ENCODE measurements around the gene PCCA. TPM values are rescaled to one million over a fixed set of nuclear protein-coding genes. Genes with fewer than 3 reads are reported as not detected.
A peak's percentile ranks its signal among the peaks of the same experiment; 100 is the strongest.

PCCA gene
- total and polyA plus RNA-seq, 2 donors (not counting 1 experiment from before 2014, with no cell fraction given), result 11.2 to 73.0 TPM

GRCh38 chr13:100564444-100565223 is 475.7 kb downstream of the PCCA start:
- Histone ChIP-seq H3K4me3 (replicated peaks in 1 of 4; ENCODE audit: control extremely low read depth in 1 of 4, insufficient read depth in 1 of 4, low read depth in 3 of 4, low read length in 4 of 4) (no peak overlapping the region), H3K9me3 (ENCODE audit: control insufficient read depth, insufficient read depth, low read depth, low read length) (no peaks in the 10 kb centered on the region), H3K27me3 (ENCODE audit: control insufficient read depth, insufficient read depth, low read length) (no peaks in the 10 kb centered on the region), H3K4me1 (ENCODE audit: control insufficient read depth, extremely low read depth, insufficient read depth, low read length) (no peaks in the 10 kb centered on the region), H4K20me1 (ENCODE audit: control insufficient read depth, extremely low read depth, insufficient read depth, low read length) (no peaks in the 10 kb centered on the region), H3K4me2 (ENCODE audit: extremely low read depth, insufficient read depth, low read length) (no peak overlapping the region), H3K9ac (ENCODE audit: insufficient read depth, low read length) (no peak overlapping the region), H3K27ac (ENCODE audit: insufficient read depth, low read length) (no peak overlapping the region), H3K79me2 (ENCODE audit: control insufficient read depth, insufficient read depth, low read length) (no peaks in the 10 kb centered on the region), H3K36me3 (ENCODE audit: control insufficient read depth, insufficient read depth, low read length) (no peaks in the 10 kb centered on the region), H2AFZ (ENCODE audit: low read length) (no peak overlapping the region)
- TF ChIP-seq CTCF (conservative IDR thresholded peaks at IDR 0.05 in 1 of 2, IDR thresholded peaks at IDR 0.05 in 1 of 2; ENCODE audit: low read depth in 1 of 2, low read length in 2 of 2), result no peak
- no peak for TF ChIP-seq EZH2 (IDR thresholded peaks at IDR 0.05; ENCODE audit: low read length, missing control alignments)
- DNase-seq (ENCODE audit: low read depth in 2 of 2), result no peak

- Histone ChIP-seq H3K27me3 (ENCODE audit: control insufficient read depth, insufficient read depth, low read length) (no peaks in the 10 kb centered on the region), H4K20me1 (ENCODE audit: control insufficient read depth, extremely low read depth, insufficient read depth, low read length) (no peaks in the 10 kb centered on the region), H3K4me1 (ENCODE audit: control insufficient read depth, extremely low read depth, insufficient read depth, low read length) (no peaks in the 10 kb centered on the region), H3K9ac (ENCODE audit: insufficient read depth, low read length) (no peak overlapping the region), H2AFZ (ENCODE audit: low read length) (no peak overlapping the region), H3K4me2 (ENCODE audit: extremely low read depth, insufficient read depth, low read length) (no peak overlapping the region), H3K36me3 (ENCODE audit: control insufficient read depth, insufficient read depth, low read length) (no peaks in the 10 kb centered on the region), H3K4me3 (replicated peaks in 1 of 4; ENCODE audit: control extremely low read depth in 1 of 4, insufficient read depth in 1 of 4, low read depth in 3 of 4, low read length in 4 of 4) (no peak overlapping the region), H3K79me2 (ENCODE audit: control insufficient read depth, insufficient read depth, low read length) (no peaks in the 10 kb centered on the region), H3K27ac (ENCODE audit: insufficient read depth, low read length) (no peak overlapping the region), H3K9me3 (ENCODE audit: control insufficient read depth, insufficient read depth, low read depth, low read length) (no peaks in the 10 kb centered on the region)
- TF ChIP-seq CTCF (conservative IDR thresholded peaks at IDR 0.05 in 1 of 2, IDR thresholded peaks at IDR 0.05 in 1 of 2; ENCODE audit: low read depth in 1 of 2, low read length in 2 of 2), result no peak
- TF ChIP-seq EZH2 (IDR thresholded peaks at IDR 0.05; ENCODE audit: low read length, missing control alignments), result no peak
- DNase-seq (ENCODE audit: low read depth in 2 of 2), result no peak
Observed at GRCh38 chr13:100565286-100565685, 476.4 kb downstream of the PCCA start.

GRCh38 chr13:100566543-100566942 is 477.6 kb downstream of the PCCA start:
- Histone ChIP-seq H3K27me3 (ENCODE audit: control insufficient read depth, insufficient read depth, low read length) (no peaks in the 10 kb centered on the region), H3K79me2 (ENCODE audit: control insufficient read depth, insufficient read depth, low read length) (no peaks in the 10 kb centered on the region), H2AFZ (ENCODE audit: low read length) (no peak overlapping the region), H3K36me3 (ENCODE audit: control insufficient read depth, insufficient read depth, low read length) (no peaks in the 10 kb centered on the region), H3K9ac (ENCODE audit: insufficient read depth, low read length) (no peak overlapping the region), H3K9me3 (ENCODE audit: control insufficient read depth, insufficient read depth, low read depth, low read length) (no peaks in the 10 kb centered on the region), H3K27ac (ENCODE audit: insufficient read depth, low read length) (no peak overlapping the region), H3K4me1 (ENCODE audit: control insufficient read depth, extremely low read depth, insufficient read depth, low read length) (no peaks in the 10 kb centered on the region), H3K4me2 (ENCODE audit: extremely low read depth, insufficient read depth, low read length) (no peak overlapping the region), H4K20me1 (ENCODE audit: control insufficient read depth, extremely low read depth, insufficient read depth, low read length) (no peaks in the 10 kb centered on the region), H3K4me3 (replicated peaks in 1 of 4; ENCODE audit: control extremely low read depth in 1 of 4, insufficient read depth in 1 of 4, low read depth in 3 of 4, low read length in 4 of 4) (no peak overlapping the region)
- TF ChIP-seq EZH2 (IDR thresholded peaks at IDR 0.05; ENCODE audit: low read length, missing control alignments) (no peak), CTCF (conservative IDR thresholded peaks at IDR 0.05 in 1 of 2, IDR thresholded peaks at IDR 0.05 in 1 of 2; ENCODE audit: low read depth in 1 of 2, low read length in 2 of 2) (no peak)
- peak in 1 of 2 donors; percentile 60 for DNase-seq (ENCODE audit: low read depth in 2 of 2)
